OCI-M2 (cell line): ENCODE data around the gene CYBA.

Source experiments
- DNase-seq: peaks from one replicate; lab custom pipeline; 2025; ENCODE audit not compliant: unreplicated experiment; lab: John Stamatoyannopoulos, UW

CYBA gene

DNA sequence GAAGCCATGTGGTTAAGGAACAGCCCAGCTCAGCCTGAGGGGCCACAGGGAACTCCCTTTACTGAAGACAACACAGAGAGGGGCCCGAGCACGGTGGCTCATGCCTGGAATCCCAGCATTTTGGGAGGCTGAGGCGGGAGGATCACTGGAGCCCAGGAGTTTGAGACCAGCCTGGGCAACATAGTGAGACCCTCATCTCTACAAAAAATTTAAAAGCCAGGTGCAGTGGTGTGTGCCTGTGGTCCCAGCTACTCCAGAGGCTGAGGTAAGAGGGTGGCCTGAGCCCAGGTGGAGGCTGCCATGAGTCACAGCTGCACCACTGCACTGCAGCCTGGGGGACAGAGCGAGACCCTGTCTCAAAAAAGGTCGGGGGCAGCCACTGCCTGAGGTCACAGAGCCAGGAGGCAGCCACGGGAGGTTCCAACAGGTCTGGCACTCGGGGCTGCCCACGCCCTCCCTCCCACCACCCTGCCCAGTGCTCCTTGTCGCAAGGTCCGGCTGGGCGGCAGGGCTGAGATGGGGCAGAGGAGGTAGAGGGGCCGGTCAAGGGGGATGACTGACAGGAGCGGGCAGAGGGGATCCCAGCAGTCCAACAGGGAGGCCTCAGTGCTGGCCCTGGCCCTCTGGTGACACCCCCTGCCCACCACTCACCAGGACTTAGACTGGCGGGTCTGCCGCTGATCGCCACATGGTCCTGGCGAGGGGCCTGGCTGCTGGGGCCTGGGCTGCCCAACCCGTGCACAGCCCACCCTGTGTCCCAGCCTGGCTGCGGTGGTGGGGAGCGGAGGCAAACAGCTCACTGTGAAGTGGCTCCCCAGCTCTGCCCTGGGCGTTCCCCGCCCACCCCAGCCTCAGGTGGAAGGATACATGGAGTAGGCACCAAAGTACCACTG lies 3.4 kb downstream of the CYBA start:
- DNase-seq, result no peak

DNA sequence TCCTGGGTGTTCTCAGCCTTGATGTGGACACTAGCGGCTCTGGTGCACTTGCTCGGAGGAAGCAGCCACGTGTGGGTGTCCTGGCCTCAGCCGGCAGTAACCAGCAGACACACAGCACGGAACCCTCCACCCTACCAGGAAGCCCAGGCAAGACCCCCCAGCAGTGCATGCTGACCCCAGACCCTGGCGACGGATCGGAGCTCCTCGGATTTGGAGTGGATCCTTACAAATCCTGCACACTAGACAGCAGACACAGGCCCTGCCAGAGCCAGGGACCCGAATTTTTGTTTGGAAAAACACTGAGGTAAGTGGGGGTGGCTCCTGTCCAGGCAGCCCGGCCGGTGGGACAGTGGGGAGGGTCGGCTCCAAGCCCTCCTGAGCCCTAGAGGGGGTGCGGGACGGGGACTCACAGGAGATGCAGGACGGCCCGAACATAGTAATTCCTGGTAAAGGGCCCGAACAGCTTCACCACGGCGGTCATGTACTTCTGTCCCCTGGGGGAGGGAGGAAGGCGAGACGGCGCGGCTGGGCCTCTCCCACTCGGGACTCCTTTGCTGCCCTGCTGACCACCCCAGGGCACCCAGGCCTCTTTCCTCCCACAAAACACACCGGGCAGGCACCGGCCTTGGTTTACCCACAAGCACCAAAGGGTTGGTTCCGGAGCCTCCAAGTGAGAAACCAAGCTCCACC lies 4.4 kb downstream of the CYBA start:
- no peak for DNase-seq

DNA sequence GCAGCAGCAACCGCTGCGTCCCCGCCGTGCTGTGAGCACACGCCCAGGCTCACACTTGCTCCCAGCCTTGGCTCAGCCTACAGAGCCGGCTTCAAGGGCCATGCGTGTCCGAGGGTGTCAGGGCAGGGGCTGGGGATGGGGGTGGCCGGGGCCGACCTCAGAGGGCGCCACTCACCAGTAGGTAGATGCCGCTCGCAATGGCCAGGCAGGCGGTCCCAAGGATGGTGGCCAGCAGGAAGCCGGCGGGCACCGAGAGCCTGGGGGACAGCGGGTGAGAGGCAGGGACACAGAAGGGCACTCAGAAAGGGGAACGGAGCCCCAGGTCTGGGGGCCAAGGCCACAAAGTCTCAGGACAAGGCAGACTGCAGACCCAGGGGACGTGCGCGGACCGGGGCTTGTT lies 4.9 kb downstream of the CYBA start:
- DNase-seq, result no peak

DNA sequence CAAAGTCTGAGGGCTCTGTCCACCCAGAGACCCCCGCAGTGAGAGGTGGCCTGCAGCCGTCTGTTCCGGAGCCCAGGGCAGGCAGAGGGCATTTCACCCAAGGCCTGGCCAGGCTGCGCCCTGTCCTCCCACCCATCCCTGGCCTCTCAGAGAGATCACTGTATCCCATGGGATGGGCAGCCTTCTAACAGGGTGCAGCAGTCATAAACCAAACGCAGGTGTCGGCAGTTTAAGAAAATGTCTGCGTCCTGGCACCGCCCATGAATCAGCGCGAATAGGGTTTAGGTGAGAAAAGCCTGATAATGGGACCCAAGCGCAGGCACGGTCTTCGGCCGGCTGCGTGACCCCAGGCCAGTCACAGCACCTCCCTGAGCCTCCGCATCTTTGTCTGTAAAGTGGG lies 5.4 kb downstream of the CYBA start:
- no peak for DNase-seq

DNA sequence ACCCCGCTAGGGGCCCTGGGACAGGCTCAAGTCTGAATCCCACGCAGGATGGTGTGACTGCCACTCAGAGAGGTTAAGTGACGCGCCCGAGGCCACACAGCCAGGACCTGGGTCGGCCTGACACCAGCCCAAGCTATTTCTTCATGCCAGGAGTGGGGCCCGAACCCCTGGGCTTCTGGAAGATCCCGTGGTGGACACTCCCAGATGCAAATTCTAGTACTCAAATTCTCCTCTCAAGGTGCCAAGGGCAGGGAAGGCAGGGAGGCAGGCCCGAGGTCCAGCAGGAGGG lies 7.3 kb downstream of the CYBA start:
- DNase-seq, result no peak

DNA sequence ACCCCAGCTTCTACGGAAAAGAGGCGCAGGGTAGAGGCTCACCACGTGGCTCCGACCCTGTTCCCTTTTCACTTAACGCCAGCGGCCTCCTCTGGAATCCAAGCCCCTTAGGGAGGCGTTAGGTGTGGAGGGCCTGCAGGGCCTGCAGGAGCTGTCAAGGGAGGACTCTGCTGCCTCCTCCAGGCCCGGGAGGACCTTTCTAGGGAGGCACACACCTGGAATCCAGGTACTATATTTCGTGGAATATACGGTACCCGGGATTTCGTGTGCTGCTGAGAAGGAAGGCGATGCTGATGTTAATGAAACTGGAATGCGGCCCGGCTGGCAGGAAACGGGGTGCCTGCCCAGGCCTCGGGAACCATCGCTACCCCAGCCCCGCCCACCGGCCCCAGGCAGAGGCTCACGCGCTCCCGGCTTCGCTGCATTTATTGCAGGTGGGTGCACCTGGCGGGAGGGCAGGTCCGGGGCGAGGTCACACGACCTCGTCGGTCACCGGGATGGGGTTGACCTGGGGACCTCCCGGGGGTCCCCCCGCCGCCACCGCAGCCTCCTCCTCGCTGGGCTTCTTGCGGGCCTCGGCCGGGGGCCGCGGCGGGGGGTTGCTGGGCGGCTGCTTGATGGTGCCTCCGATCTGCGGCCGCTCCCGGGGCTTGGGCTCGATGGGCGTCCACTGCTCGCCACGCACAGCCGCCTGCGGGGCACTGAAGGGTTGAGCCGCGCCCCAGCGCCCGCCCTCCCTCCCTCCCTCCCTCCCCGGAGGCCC lies 7.8 kb downstream of the CYBA start:
- no peak for DNase-seq

DNA sequence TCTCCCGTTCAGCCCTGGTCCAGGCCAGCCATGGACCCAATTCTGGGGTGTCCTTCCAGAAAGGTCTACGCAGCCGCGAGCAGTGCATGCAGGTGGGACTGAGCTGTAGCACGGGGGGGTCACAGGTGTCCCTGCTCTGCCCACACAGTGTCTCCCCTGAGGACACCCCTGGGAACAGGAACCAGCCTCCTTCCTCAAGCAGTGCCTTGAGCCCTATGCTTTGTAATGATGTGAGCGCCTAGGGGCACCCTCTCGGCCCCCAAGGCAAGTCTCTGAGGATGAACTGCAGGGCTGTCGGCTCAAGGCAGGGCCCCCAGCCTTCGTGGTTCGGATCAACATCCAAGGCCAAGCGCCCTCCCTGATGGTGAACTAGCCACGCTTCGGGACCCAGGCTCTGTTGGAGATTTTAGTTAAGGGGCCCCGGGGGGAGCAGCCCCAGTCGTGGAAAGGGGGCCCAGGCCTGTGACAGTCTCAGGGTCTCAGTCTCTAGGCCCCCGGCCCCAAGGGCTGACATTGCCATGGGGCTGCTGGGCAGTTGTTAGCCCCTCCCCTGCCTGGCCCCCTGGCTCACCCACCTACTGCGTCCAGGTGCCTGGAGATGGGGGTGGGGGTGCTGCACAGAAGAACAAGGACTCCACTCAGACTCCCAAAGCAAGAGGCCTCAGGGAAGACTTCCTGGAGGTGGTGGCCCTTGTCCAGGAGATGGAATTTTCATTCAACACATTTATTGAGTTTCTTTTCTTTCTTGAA lies 10.2 kb downstream of the CYBA start:
- no peak for DNase-seq

DNA sequence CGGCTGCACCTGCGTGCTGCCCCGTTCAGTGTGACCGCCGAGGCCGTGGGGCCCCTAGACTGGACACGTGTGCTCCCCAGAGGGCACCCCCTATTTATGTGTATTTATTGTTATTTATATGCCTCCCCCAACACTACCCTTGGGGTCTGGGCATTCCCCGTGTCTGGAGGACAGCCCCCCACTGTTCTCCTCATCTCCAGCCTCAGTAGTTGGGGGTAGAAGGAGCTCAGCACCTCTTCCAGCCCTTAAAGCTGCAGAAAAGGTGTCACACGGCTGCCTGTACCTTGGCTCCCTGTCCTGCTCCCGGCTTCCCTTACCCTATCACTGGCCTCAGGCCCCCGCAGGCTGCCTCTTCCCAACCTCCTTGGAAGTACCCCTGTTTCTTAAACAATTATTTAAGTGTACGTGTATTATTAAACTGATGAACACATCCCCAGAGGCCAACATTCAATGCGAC lies 10.8 kb downstream of the CYBA start:
- no peak for DNase-seq

DNA sequence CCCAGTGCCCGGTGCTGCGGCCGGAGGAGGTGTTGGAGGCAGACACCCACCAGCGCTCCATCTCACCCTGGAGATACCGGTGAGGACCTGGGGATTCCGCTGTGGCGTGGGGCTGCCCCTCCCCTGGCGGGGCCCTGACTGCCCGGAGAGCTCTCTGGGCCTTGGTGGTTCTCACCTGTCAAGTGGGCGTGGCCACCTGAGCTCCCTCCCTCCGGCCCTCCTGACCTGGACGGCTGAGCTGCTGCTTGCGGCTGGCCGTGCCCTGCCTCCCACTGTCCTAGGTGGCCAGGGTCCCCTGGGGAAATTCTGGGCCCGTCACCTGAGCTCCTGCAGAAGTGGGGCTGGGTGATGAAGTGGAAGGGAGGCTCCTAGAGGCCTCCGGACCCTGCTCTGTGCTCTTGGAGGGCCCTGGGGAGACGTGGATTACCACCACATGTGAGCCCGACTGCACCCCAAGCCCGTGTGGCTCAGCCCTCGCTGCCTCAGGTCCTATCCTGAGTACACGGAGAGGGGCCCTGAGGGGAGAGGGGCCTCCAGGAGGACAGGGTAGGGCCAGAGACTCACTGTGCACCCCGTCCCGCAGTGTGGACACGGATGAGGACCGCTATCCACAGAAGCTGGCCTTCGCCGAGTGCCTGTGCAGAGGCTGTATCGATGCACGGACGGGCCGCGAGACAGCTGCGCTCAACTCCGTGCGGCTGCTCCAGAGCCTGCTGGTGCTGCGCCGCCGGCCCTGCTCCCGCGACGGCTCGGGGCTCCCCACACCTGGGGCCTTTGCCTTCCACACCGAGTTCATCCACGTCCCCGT lies 11.4 kb downstream of the CYBA start:
- DNase-seq, result no peak

DNA sequence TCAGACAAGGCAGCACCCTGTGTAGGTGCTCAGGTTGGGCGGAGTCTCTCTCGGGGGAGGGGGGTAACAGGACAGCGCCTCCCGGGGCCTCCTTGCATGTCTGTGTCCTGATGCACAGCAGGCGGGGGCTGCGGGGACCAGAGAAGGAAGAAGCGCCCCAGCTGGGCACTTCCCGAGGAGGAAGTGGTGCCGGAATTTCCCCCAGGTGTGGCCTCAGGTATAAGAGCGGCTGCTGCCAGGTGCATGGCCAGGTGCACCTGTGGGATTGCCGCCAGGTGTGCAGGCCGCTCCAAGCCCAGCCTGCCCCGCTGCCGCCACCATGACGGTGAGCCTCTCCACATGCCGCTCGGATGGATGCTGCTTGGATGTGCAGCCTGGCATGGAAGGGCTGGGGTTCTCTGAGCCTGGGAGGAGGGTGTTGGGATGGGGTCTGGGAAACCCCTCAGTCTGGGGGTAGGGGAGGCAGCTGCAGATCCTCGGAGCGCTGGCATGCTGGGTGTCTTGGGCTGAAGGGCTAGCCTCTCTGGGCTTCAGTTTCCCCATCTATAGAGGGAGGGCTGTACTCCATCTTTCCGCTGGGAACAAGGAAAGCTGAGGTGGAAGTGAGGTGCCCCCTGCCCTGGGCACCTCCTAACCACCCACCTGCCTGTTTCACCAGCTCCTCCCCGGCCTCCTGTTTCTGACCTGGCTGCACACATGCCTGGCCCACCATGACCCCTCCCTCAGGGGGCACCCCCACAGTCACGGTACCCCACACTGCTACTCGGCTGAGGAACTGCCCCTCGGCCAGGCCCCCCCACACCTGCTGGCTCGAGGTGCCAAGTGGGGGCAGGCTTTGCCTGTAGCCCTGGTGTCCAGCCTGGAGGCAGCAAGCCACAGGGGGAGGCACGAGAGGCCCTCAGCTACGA lies 12.3 kb downstream of the CYBA start, which contains the start of gene IL17C:
IL17C (plus strand) TSS at position 250 of the 908 bp plus-strand sequence; CDS start at position 320, 70 bp downstream.
- no peak for DNase-seq

DNA sequence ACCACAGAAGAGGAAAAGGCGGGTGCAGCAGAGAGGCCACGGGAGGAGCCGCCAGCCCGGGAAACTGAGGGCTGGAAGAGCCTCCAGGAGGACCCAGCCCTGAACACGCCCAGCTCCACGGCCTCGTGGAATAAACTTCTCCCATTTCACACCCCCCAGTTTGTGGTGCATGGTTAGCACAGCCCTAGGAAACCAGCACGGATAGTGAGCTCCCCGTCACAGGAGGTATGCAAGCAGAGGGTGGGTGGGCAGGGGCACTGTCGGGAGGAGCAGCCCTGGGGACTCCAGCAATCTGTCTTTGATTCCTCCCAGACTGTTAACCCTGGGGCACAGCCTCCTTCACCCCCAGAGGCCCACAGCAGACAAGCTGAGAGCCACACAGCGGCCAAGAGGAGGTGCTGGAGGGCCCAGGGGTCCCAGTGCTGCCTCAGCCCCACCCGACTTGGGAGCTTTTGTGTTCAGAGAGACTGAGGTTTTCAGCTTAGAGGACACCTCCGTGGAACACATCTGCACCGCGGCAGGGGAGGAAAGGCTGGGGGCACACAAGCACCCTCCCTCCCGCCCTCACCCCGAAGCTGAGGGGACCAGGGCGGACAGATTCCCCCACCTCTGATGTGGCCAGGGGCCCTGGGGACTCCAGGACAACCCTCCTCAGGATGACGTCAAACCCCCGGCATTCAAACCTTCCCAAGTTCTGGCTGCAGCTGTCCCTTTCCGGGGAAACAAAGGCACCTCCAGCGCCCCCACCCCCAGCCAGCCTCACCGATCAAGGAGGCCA lies 14.2 kb downstream of the CYBA start:
- no peak for DNase-seq

DNA sequence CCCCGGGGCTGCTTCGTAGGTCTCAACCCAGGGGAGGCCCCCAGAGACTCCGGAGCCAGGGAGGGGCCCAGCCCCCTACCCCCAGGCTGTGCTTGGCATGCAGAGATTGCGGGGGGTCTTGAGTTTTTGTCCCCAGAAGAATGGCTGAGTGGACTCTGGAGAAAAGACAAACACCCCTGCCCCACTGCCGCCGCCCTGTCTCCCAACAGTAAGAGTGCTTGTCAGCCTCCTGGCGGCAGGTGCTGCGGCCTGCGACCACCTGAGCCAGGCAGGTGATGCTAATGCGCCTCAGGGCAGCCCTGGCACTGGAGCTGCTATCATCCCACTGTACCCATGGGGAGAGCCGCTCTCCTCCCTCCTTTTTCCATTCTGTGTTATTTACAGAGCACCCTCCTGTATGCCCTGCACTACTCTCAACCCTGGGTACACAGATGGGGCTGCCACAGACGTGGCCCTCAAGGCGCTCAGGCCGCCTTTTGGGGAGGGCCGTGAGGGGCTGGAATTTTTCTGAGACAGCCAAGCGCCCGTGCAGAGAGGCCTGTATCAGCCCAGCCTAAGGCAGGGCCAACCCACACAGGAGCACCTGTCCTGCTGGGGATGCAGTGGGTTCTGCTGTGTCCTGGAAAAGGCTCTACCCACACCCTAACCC lies 15.1 kb downstream of the CYBA start:
- no peak for DNase-seq

DNA sequence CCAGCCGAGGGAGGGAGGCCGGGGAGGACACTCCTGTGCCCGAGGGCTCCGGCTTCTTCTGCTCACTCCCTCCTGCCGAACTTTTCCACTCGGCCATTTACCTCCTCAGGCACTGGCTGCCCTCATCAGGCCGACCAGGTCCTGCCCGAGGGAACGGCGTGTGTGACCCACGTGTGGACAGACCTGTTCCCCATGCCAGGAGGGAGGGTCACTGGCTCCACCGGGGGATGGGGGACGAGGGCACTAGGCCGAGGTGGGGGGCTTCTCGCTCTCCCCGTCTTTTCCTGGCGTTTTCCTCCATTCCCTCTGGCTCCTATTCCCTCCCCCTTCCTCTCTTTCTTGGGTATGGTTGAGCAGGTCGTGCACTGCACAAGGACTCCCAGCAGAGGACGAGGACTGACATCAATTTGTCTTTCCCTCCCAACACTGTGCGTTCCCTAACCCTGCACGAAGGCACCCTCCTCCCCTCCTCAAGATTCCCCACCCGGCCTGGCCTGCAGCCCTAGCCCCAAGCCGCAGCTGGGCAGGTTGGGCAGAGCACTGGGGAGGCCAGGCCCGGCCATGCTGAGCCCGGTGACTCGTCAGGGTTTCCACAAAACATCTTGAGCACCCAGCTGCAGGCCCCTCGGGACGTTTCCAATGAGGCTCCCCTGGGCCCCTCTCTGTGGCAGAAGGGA lies 15.7 kb downstream of the CYBA start:
- DNase-seq, result no peak

DNA sequence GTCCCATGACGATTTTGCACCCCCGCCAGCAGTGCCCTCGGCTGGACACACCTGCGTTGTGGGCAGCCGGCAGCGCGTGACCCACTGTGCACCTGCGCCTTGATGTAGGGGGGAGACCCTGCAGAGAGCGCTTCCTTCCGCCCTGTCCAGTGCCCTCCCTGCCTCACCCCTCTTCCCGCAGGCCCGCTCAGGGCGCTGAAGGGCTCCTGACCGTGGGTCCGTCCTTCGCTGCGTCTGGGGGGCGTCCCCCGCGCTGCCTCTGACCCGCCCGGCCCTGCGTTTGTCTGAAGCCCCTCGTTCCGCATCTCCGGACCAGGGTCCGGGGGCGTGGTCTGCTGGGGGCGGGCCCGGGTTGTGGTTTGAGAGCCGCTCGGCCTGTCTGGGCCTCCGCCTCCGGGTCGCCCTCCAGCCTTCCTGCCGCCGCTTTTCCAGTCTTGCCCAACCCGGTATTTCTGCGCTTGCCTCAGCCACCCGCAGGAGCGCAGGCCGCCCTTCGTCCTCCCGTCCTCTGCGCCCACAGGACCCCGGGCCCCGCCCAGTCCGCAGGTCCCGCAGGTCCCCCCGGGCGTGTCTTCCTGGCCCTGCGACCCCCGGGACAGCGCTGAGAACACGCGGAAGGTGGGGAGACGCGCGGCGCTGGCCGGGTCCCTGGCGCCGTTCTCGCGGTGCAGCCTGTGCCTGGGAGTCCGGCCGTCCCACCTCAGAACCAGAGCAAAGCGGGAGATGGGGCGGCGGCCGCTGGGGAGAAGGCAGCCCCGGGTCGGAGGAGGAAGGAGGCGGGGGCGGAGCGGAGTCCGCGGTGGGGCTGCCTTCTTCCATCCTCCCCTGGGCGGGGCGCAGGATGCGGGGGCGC lies 16.5 kb downstream of the CYBA start:
- no peak for DNase-seq

DNA sequence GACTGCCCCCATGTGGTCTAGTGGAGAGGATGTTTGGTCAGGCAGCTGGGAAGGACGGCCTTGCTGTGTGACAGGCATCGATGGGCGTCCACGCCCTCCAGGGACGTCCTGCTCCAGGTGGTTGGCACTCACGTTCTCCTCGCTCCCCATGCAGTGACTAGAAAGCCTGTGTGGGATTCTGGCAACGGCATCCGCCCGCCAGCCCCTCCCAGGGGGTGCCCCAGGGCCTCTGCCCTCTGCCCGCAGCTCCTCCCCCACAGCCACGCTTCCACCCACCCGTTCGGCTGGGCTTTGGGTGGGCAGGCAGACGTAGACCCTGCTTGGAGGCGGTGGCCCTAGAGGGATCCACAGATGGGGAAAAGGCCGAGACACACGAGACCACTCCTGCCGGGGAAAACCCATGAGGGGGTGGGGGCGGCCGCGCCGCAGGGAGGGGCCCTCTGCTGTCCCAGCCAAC lies 17.1 kb downstream of the CYBA start:
- DNase-seq, result no peak

DNA sequence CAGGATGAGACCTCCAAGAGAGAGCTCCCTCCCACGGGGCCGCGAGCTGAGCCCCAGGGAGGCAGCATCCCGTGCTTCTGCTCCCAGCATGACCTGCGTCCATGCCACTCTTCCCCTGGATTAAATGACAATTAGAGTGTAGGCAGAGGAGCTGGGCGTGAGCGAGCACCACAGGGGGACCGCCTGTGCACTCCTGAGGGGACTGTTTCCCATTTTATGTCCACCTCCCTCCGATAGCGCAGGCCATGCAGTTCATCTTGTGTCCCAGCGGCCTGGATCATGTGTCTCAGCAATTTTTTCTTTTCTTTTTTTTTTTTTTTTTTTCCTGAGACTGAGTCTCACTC lies 18.3 kb downstream of the CYBA start:
- DNase-seq, result no peak
